ENCODE data around the gene PPM1D. TPM values are rescaled to one million over a fixed set of nuclear protein-coding genes. Genes with fewer than 3 reads are reported as not detected.
"Not testable (repeated sequence)": the region's sequence is repeated elsewhere in the genome, so short reads cannot be mapped to it uniquely, and the experiment has no call there.

Gene PPM1D
- total and polyA plus RNA-seq, 2 experiments from 2014 or later: 7.9 to 8.1 TPM

DNA sequence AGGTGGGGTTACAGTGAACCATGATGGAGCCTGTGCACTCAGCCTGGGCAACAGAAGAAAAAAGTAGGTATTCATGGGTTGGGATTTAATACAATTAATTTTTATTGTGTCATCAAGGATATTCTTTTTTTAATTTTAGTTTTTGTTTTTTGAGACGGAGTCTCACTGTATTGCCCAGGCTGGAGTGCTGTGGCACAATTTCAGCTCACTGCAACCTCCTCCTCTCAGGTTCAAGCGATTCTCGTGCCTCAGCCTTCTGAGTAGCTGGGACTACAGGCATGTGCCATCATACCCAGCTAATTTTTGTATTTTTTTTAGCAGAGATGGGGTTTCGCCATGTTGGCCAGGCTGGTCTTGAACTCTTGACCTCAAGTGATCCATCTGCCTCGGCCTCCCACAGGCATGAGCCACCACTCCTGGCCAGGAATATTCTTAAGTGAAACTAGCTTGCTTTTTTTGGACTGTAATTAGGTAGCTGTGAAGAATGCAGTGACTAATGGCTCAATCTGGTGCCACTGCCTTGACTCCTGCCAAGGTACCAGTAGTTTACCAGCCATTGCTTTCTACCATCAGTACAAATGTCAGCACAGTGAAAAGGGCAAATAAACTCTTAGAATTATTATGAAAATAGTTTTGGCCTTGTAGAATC lies 4.8 kb downstream of the PPM1D start:
- Histone ChIP-seq H3K9ac (0 out of 2 replicates have a peak overlapping the region, but pooled peaks have one; percentile 6), H3K9me3 (ENCODE audit: low read depth) (no peaks in the 10 kb centered on the region), H3K79me2 (ENCODE audit: insufficient read depth) (peaks cover 96% of the 10 kb centered on the region), H4K20me1 (ENCODE audit: insufficient read depth) (peaks cover 17% of the 10 kb centered on the region; the same call in 1 of the 2 replicates), H3K36me3 (ENCODE audit: low read depth) (no peaks in the 10 kb centered on the region), H3K27ac (peak overlapping the region; percentile 71), H2AFZ (no peak overlapping the region), H3F3A (ENCODE audit: insufficient read depth) (peaks cover 46% of the 10 kb centered on the region), H3K27me3 (replicated peaks; ENCODE audit: insufficient read depth) (no peaks in the 10 kb centered on the region), H3K4me3 (no peak overlapping the region), H3K9me2 (ENCODE audit: insufficient read depth) (no peaks in the 10 kb centered on the region), H3K4me2 (ENCODE audit: unreplicated experiment) (peak overlapping the region; percentile 44), H3K4me1 (ENCODE audit: insufficient read depth) (peaks cover 34% of the 10 kb centered on the region)
- in situ Hi-C loops (cut with MboI): no loop called here
- peak; percentile 89 for DNase-seq
- WGBS, 2 experiments (ENCODE audit: low coverage in 1 of 2, low lambda C conversion rate in 2 of 2, missing lambda C conversion rate in 2 of 2): 67% methylated on average over 5 of the region's 5 CpGs
- TF ChIP-seq EZH2phosphoT487 (IDR thresholded peaks at IDR 0.05; ENCODE audit: insufficient read depth, low read depth) (no peak), EZH2 (IDR thresholded peaks at IDR 0.05; ENCODE audit: insufficient read depth, poor library complexity, severe bottlenecking) (no peak)

DNA sequence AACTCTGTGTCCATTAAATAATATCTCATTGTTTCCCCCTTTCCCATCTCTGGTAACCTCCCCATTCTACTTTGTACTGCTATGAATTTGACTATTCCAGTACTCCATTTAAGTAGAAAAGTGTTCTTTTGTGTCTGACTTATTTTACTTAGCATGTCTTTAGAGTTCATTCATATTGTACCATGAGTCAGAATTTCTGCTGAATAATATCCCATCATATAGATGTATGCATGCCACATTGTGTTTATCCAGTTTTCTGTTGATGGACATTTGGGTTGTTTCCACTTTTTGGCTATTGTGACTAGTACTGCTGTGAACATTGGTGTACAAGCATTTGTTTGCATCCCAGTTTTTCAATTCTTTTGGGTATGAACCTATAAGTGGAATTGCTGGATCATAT lies 6.0 kb downstream of the PPM1D start:
- no peak for DNase-seq
- Histone ChIP-seq H3K27ac (no peak overlapping the region), H3K9me3 (ENCODE audit: low read depth) (no peaks in the 10 kb centered on the region), H3K4me3 (no peak overlapping the region), H3K36me3 (ENCODE audit: low read depth) (no peaks in the 10 kb centered on the region), H2AFZ (no peak overlapping the region), H3K27me3 (replicated peaks; ENCODE audit: insufficient read depth) (no peaks in the 10 kb centered on the region), H3K9ac (no peak overlapping the region), H3F3A (ENCODE audit: insufficient read depth) (peaks cover 43% of the 10 kb centered on the region), H3K79me2 (ENCODE audit: insufficient read depth) (peaks cover 100% of the 10 kb centered on the region), H3K4me2 (ENCODE audit: unreplicated experiment) (no peak overlapping the region), H3K4me1 (ENCODE audit: insufficient read depth) (peaks cover 34% of the 10 kb centered on the region), H3K9me2 (ENCODE audit: insufficient read depth) (no peaks in the 10 kb centered on the region), H4K20me1 (ENCODE audit: insufficient read depth) (peaks cover 17% of the 10 kb centered on the region; the same call in 1 of the 2 replicates)
- no peak for TF ChIP-seq EZH2phosphoT487 (IDR thresholded peaks at IDR 0.05; ENCODE audit: insufficient read depth, low read depth)
- TF ChIP-seq EZH2 (IDR thresholded peaks at IDR 0.05; ENCODE audit: insufficient read depth, poor library complexity, severe bottlenecking): no peak
- in situ Hi-C loops (cut with MboI): no loop called here

- Histone ChIP-seq H3K36me3 (ENCODE audit: low read depth) (no peaks in the 10 kb centered on the region), H3K27me3 (replicated peaks; ENCODE audit: insufficient read depth) (no peaks in the 10 kb centered on the region), H3K4me2 (ENCODE audit: unreplicated experiment) (no peak overlapping the region), H4K20me1 (ENCODE audit: insufficient read depth) (peaks cover 7% of the 10 kb centered on the region; the same call in 1 of the 2 replicates), H3K9me3 (ENCODE audit: low read depth) (no peaks in the 10 kb centered on the region), H3K9me2 (ENCODE audit: insufficient read depth) (no peaks in the 10 kb centered on the region), H3K4me1 (ENCODE audit: insufficient read depth) (peaks cover 7% of the 10 kb centered on the region), H2AFZ (no peak overlapping the region), H3F3A (ENCODE audit: insufficient read depth) (peaks cover 11% of the 10 kb centered on the region; the same call in 1 of the 2 replicates), H3K79me2 (ENCODE audit: insufficient read depth) (peaks cover 100% of the 10 kb centered on the region), H3K27ac (no peak overlapping the region), H3K4me3 (no peak overlapping the region), H3K9ac (no peak overlapping the region)
- WGBS, 2 experiments (ENCODE audit: low coverage in 1 of 2, low lambda C conversion rate in 2 of 2, missing lambda C conversion rate in 2 of 2): 76 to 85% methylated on average over 2 of the region's 2 CpGs
- TF ChIP-seq EZH2 (IDR thresholded peaks at IDR 0.05; ENCODE audit: insufficient read depth, poor library complexity, severe bottlenecking) (no peak), EZH2phosphoT487 (IDR thresholded peaks at IDR 0.05; ENCODE audit: insufficient read depth, low read depth) (no peak)
- no peak for DNase-seq
- in situ Hi-C loops (cut with MboI): no loop called here
Measured at GRCh38 chr17:60610473-60610872, 10.5 kb downstream of the PPM1D start.

GRCh38 chr17:60611321-60611720 lies 11.3 kb downstream of the PPM1D start:
- H4K20me1 ChIP-seq (ENCODE audit: insufficient read depth); H3K4me3 ChIP-seq; H3K27ac ChIP-seq; H3F3A ChIP-seq (ENCODE audit: insufficient read depth); H3K4me1 ChIP-seq (ENCODE audit: insufficient read depth); H3K4me2 ChIP-seq (ENCODE audit: unreplicated experiment); DNase-seq; in situ Hi-C loops (cut with MboI); H3K9me3 ChIP-seq (ENCODE audit: low read depth); H3K36me3 ChIP-seq (ENCODE audit: low read depth); H2AFZ ChIP-seq; H3K9ac ChIP-seq; H3K9me2 ChIP-seq (ENCODE audit: insufficient read depth); H3K27me3 ChIP-seq (replicated peaks; ENCODE audit: insufficient read depth): not testable (repeated sequence)
- H3K79me2 ChIP-seq (ENCODE audit: insufficient read depth): peaks cover 100% of the 10 kb centered on the region
- WGBS, 2 experiments (ENCODE audit: low coverage in 1 of 2, low lambda C conversion rate in 2 of 2, missing lambda C conversion rate in 2 of 2): 97 to 98% methylated on average over 5 of the region's 5 CpGs

- Histone ChIP-seq H3K27me3 (replicated peaks; ENCODE audit: insufficient read depth) (no peaks in the 10 kb centered on the region), H3K9me2 (ENCODE audit: insufficient read depth) (no peaks in the 10 kb centered on the region), H3K9ac (no peak overlapping the region), H2AFZ (no peak overlapping the region), H3K9me3 (ENCODE audit: low read depth) (no peaks in the 10 kb centered on the region), H3K27ac (no peak overlapping the region), H3K36me3 (ENCODE audit: low read depth) (no peaks in the 10 kb centered on the region), H3K4me3 (no peak overlapping the region), H4K20me1 (ENCODE audit: insufficient read depth) (no peaks in the 10 kb centered on the region), H3K4me1 (ENCODE audit: insufficient read depth) (0 out of 2 replicates have a peak, but pooled peaks cover 3% of the 10 kb centered on the region), H3K79me2 (ENCODE audit: insufficient read depth) (peaks cover 100% of the 10 kb centered on the region), H3F3A (ENCODE audit: insufficient read depth) (no peaks in the 10 kb centered on the region), H3K4me2 (ENCODE audit: unreplicated experiment) (no peak overlapping the region)
- DNase-seq: no peak
- WGBS, 2 experiments (ENCODE audit: low coverage in 1 of 2, low lambda C conversion rate in 2 of 2, missing lambda C conversion rate in 2 of 2): 94 to 98% methylated on average over 11 of the region's 19 CpGs
- in situ Hi-C loops (cut with MboI): no loop called here
- no peak for TF ChIP-seq EZH2 (IDR thresholded peaks at IDR 0.05; ENCODE audit: insufficient read depth, poor library complexity, severe bottlenecking)
- no peak for TF ChIP-seq EZH2phosphoT487 (IDR thresholded peaks at IDR 0.05; ENCODE audit: insufficient read depth, low read depth)
Measured at GRCh38 chr17:60613325-60613724, 13.3 kb downstream of the PPM1D start.

- H3K4me2 ChIP-seq (ENCODE audit: unreplicated experiment); H3K9me3 ChIP-seq (ENCODE audit: low read depth); H2AFZ ChIP-seq; DNase-seq; H4K20me1 ChIP-seq (ENCODE audit: insufficient read depth); H3K27ac ChIP-seq; in situ Hi-C loops (cut with MboI); H3K4me3 ChIP-seq; H3K36me3 ChIP-seq (ENCODE audit: low read depth); H3K9ac ChIP-seq; H3K4me1 ChIP-seq (ENCODE audit: insufficient read depth); H3K27me3 ChIP-seq (replicated peaks; ENCODE audit: insufficient read depth); H3K9me2 ChIP-seq (ENCODE audit: insufficient read depth); H3F3A ChIP-seq (ENCODE audit: insufficient read depth): not testable (repeated sequence)
- 90 to 97% methylated on average over 3 to 20 of the region's 20 CpGs for WGBS, 2 experiments (ENCODE audit: low coverage in 1 of 2, low lambda C conversion rate in 2 of 2, missing lambda C conversion rate in 2 of 2)
- H3K79me2 ChIP-seq (ENCODE audit: insufficient read depth): peaks cover 100% of the 10 kb centered on the region
Measured at GRCh38 chr17:60613796-60614195, 13.8 kb downstream of the PPM1D start.

GRCh38 chr17:60614247-60614646 lies 14.3 kb downstream of the PPM1D start:
- H3K9ac ChIP-seq; in situ Hi-C loops (cut with MboI); H3K9me2 ChIP-seq (ENCODE audit: insufficient read depth); H3K4me3 ChIP-seq; H3K4me2 ChIP-seq (ENCODE audit: unreplicated experiment); H3K36me3 ChIP-seq (ENCODE audit: low read depth); DNase-seq; H4K20me1 ChIP-seq (ENCODE audit: insufficient read depth); H3K4me1 ChIP-seq (ENCODE audit: insufficient read depth); H3F3A ChIP-seq (ENCODE audit: insufficient read depth); H3K27ac ChIP-seq; H3K9me3 ChIP-seq (ENCODE audit: low read depth); H2AFZ ChIP-seq; H3K27me3 ChIP-seq (replicated peaks; ENCODE audit: insufficient read depth): not testable (repeated sequence)
- peaks cover 100% of the 10 kb centered on the region for H3K79me2 ChIP-seq (ENCODE audit: insufficient read depth)
- 100% methylated on average over 3 of the region's 3 CpGs for WGBS, 2 experiments (ENCODE audit: low coverage in 1 of 2, low lambda C conversion rate in 2 of 2, missing lambda C conversion rate in 2 of 2)
